ENCODE results near the gene ZBTB5.
"Not testable (repeated sequence)": the region's sequence is repeated elsewhere in the genome, so short reads cannot be mapped to it uniquely, and the experiment has no call there.

ZBTB5 gene, protein sequence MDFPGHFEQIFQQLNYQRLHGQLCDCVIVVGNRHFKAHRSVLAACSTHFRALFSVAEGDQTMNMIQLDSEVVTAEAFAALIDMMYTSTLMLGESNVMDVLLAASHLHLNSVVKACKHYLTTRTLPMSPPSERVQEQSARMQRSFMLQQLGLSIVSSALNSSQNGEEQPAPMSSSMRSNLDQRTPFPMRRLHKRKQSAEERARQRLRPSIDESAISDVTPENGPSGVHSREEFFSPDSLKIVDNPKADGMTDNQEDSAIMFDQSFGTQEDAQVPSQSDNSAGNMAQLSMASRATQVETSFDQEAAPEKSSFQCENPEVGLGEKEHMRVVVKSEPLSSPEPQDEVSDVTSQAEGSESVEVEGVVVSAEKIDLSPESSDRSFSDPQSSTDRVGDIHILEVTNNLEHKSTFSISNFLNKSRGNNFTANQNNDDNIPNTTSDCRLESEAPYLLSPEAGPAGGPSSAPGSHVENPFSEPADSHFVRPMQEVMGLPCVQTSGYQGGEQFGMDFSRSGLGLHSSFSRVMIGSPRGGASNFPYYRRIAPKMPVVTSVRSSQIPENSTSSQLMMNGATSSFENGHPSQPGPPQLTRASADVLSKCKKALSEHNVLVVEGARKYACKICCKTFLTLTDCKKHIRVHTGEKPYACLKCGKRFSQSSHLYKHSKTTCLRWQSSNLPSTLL

DNA sequence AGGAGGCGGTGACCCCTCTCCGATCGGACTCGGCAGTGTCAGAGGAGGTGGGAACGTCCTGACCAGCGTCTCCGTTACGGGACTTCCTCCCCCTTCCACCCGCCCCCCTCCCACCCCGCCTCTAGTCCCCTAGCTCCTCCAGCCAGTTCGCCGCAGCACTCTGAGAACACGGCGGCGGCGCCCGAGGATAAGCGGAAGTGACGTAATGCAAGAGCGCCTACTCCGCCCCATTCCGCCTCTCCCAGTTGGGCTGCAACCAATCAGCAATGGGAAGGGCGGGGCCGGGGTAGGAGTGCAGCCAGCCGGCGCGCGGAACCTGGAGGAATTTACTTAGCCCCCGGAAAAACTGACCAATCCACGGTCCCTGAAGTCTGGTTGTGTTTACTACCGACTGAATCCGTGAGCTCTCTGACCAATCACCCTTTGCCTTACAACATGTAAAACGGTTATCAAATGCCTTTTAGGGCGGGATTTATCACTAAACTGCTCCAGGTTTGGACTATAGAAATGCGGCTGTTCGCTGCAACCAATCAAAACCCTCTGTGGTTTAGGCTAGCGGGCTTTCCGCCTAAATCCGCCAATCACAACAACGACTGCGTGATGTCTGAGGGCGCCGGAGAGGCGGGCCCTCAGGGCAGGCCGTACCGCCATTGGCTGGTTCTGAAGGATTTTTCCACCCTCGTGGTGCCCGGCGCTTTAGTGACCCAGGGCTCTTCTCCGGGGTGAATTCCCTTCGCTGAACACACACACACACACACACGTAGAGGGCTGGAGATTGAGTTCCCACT lies at the start of gene ZBTB5:
TSS of gene ZBTB5 (minus strand) at position 202 of the 788 bp plus-strand sequence. CDS start 22,899 bp downstream, outside the sequence.
- peak; percentile 98 for DNase-seq (ENCODE audit: low read depth)

DNA sequence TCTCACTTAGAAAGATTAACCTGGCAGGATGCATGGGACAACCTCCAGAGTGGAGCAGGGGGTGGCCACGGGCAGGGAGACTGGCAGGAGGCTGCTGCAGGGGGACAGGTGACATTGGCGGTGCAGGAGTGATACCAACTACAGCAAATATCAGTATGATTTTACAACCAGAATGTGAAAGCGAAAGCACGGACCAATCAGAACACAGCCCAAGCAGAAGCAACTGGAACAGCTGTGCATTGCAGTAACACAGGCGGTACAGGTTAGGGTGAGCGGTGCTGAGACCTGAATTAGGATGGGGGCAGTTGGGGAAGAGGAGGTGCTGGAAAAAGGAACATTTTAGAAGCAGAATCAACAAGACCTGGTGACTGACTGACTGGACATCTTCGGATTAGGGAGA lies 49.7 kb upstream of the ZBTB5 start:
- DNase-seq (ENCODE audit: low read depth), result no peak

DNA sequence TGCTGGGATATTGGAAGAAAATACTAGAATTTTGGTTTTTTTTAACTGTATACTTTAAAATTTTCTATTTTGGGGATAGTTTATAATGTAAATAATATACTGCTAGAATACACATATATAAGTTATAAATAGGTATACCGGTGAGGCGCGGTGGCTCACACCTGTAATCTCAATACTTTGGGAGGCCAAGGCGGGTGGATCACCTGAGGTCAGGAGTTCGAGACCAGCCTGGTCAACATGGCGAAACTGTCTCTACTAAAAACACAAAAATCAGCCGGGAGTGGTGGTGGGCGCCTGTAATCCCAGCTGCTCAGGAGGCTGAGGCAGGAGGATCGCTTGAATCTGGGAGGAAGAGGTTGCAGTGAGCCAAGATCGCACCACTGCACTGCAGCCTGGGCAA lies 49.2 kb upstream of the ZBTB5 start:
- DNase-seq (ENCODE audit: low read depth), result not testable (repeated sequence)

DNA sequence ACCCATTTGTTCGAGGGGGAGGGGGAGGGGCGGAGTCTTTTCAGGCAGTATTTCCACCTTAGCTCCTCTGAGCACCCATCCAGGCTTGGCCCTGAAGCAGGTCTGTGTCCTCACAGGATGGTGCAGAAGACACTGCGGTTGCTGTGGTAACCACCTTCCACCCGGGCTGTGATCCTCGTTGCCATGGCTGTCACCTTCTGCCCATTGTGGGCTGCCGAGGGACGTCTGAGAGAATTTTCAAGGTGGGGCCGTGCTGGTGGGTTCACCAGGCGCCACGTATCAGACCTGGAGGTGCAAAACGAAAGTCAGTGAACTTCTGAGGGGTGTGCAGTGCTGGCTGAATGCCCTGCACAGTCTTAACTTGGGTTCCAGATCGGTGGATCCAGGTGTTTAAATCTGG lies 47.2 kb upstream of the ZBTB5 start:
- DNase-seq (ENCODE audit: low read depth), result no peak

DNA sequence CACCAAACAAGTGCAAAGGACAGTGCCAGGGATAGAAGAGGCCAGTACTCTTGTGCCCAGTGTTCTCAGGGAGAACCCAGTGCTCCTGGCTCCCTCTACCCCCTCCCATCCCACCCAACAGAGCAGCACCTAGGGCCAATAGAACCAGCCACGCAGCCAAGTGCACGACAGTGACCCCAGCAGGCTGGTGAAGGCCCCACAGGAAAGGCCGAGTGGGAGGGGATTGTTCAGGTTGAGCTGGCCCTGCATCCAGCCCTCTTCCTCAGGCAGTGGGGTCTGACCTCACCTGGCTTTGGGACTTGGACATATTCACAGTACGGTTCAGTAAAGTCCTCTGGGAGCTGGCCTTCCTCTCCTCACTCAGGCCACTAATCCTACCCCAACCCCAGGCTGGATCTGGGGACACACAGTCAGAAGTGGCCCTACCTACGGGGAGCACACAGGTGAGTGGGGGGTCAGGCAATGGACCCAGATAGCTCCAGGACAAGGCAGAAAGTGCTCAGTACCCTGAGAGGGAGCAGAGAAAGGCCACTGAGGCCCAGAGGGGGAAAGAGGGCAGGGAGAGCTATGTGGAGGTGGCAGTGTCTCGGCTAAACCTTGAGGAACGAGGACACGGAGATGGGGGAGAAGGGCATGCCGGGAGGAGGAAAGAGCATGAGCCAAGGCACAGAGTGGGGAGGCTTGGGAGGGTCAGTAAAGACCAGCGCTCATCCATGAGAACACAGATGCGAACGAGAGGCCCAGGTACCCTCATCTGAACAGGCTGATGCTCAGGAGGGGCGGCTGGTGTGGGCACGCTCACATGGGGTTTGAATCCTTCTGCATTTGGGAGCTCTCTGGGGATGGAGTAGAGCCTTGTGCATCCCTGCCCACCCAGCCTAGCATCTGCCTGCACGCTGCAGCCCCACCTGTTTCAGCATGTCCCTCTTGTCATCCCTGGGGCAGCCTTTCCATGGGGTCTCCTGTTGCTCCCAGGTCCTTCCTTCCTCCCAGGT lies 46.1 kb upstream of the ZBTB5 start:
- DNase-seq (ENCODE audit: low read depth), result no peak

DNA sequence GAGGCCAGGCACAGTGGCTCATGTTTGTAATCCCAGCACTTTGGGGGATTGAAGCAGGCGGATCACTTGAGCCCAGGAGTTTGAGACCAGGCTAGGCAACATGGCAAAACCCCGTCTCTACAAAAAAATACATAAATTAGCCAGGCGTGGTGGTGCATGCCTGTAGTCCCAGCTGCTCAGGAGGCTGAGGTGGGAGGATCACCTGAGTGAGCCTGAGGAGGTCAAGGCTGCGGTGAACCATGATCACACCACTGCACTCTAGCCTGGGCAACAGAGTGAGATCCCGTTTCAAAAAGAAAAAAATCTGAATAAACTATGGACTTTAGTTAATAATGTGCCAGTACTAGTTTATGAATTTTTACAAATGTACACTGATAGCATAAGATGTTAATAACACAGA lies 44.8 kb upstream of the ZBTB5 start:
- DNase-seq (ENCODE audit: low read depth), result not testable (repeated sequence)

DNA sequence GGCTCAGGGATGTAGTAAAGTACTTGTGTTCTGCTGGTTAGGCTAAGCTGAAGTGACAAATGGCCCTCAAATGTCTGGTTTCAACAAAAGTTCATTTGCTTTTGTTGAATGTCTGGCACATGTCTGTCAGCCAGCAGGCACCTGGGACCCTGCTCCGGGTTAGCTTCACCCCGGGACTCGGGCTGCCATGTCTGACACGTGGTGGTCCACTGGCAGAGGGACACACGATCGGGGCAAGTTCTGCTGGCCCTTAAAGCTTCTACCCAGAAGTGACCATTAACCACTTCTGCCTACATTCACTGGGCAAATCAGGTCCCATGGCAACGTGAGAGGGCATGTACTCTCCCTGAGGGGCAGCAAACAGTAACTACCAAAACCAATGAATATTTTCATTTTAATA lies 44.3 kb upstream of the ZBTB5 start:
- DNase-seq (ENCODE audit: low read depth), result no peak

DNA sequence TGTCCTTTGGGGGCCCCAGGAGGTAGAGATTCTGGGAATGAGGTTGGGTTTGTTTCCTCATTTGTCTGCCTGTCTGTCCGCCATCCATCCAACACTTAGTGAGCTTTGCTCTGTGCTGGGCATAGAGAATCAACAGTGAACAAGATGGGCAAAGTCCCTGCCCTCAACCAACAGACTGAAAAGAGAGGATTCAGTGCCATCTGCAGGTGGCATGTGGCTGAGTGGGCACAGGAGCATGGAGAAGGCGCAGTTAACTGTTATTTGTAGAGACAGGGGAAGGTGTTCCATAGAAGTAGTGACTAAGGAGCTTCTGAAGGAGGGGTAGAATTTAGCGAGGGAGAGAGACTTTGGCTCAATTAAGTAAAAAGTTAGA lies 43.6 kb upstream of the ZBTB5 start:
- no peak for DNase-seq (ENCODE audit: low read depth)

DNA sequence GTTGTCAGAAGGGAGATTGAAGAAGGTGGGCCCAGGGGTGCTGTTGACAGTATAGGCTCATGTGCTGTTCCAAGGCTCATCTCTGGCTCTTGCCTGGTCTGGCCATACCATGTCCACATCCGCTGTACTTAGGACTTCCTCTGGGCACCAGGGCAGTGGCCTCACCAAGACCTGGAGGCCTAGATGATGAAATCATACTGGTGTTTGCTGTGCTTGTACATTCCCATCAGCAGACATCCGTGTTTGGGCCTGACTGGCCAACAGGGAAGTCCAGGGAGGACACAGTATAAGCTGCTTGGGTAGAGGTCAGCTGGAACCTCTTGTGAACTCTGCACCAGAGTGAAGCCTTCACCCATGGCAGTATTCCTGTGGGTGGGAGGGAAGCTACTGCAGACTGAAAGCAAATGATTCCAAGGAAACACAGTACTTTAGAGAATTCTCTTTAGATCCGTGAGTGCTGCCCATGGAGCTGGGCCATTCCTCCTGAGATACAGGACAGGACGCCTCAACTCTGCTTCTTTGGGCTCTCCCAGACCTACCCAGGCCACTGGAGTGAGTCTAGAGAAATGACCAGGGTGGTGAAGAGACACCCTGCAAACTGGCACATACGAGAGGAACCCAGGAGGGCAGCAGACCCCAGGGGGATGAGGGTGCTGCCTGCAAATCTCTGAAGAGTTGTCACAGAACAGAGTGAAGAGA lies 43.0 kb upstream of the ZBTB5 start:
- DNase-seq (ENCODE audit: low read depth), result no peak

DNA sequence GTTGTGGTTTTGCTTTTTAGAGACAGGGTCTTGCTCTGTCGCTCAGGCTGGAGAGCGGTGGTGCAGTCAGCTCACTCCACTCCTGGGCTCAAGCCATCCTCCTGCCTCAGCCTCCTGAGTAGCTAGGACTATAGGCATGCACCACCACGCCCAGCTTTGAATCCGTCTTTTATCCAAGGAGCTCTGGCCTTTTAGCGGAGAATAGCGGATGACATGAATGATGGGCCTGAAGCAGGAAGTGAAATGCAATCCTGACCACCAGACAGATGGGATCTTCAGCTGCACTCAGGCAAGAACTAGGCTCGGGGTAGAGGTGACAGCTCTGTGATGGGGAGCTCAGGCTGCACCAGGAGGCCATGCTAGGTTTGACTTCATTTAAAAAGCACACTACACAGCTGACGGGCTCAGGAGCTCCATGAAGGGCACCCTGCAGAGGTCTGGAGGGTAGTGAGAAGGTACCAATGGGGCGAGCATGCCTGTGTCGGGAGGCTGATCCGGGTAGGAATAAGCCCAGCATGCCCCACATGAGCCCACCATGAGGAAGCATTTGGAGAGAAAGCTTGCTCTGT lies 42.4 kb upstream of the ZBTB5 start:
- DNase-seq (ENCODE audit: low read depth), result no peak

DNA sequence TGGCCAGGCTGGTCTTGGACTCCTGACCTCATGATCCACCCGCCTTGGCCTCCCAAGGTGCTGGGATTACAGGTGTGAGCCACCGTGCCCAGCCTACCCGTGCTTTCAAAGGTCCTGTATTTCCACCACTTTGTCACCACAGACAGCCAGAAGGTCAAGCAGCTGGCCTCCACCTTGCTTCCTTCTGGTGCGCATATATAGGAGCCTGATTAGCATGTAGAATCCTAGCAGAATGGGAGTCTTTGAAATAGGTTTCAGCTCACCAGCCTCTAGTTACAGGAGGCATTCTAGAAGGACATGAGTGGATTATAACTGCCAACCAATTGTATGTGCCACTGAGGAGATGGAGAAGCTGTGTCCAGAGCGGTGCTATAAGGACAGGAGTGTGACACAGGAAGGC lies 39.4 kb upstream of the ZBTB5 start:
- DNase-seq (ENCODE audit: low read depth), result no peak

DNA sequence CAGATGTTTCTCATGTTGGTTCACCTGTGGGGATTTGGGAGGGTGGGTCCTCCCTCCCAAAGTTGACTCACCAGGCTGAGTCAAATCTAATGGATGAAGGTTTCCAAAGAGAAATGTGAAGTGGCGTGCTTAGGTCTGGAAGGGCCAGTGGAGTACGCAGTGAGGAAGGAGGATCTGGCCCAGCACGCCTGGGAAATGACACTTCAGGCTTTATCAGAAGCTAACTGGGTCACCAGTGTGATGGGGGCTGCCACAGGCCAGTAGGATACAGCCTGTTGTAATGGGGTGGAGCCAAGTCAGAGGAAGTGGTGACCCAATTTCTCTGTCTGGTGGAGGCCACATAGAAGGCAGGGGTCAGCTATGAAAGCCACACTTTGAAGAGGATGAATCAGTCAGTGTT lies 38.5 kb upstream of the ZBTB5 start:
- DNase-seq (ENCODE audit: low read depth), result no peak

DNA sequence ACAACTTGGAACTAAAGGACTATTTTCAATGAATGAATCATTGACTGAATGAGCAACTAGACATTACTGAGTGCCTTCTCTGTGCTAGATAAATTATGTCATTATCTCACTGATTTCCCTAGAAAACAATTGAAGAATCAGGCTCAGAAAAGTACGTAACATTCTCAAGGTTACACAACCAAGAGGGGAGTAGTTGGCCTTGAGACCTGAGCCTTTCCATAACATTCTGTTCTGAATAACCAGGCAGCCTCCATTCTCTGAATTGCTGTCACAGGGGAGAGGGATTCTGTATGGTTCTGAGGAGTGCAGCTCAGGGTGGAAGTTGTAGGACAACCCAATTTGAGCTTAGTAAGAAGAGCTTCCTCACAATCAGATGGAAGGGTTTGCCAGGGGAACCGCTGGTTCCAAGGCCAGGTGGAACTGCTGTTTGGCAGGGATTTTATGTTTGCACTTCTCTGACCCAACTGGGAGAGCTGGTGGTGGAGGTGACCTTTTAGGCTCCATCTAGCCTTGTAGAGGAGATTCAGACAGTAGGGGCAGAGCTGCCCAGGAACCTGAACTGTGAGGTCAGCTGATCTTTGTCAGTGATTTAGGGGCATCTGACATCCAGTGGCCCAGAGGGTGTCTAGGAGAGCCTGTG lies 36.8 kb upstream of the ZBTB5 start:
- no peak for DNase-seq (ENCODE audit: low read depth)

DNA sequence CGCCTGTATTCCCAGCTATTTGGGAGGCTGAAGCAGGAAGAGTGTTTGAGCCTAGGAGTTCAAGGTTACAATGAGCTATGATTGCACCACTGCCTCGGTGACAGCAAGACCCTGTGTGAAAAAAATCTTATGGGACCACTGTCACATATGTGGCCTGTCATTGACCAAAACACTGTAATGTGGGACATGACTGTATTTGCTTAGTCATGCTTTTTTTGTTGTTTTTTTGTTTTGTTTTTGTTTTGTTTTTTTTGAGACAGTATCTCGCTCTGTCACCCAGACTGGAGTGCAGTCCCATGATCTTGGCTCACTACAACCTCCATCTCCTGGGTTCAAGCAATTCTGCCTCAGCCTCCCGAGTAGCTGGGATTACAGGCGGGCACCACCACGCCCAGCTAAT lies 34.0 kb upstream of the ZBTB5 start:
- DNase-seq (ENCODE audit: low read depth), result no peak

DNA sequence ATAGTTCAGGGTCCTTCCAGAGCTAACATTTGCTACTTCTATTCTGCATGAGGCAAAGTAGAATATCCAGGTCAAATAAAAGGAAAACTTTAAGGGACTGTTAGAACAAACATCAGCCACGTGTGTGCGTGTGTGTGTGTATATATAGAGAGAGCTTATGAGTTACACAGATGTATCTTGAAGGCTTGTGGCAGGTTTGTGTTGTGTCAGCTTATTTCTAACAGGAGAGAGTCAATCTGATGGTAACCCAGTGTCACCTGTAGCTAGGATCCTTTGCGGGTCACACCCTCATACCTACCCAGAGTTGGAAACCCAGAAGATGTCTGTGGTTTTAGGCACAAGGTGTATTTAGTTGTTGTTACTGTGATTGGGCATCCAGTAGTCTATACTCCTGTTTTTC lies 33.2 kb upstream of the ZBTB5 start:
- no peak for DNase-seq (ENCODE audit: low read depth)

DNA sequence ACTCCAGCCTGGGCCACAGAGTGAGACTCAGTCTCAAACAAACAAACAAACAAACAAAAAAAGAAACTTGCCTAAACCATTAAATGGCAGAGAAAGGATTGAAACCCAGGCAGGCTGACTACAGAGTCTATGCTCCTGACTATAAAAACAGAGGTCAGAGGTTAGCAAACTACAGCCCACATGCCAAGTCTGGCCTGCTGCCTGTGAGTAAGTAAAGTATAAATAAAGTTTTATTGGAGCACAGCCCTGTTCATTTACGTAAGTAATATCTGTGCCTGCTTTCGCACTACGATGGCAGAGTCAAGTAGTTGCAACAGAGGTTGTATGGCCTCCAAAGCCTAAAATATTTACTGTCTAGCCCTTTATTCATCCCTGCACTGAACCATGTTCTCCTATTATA lies 32.1 kb upstream of the ZBTB5 start:
- DNase-seq (ENCODE audit: low read depth), result no peak

DNA sequence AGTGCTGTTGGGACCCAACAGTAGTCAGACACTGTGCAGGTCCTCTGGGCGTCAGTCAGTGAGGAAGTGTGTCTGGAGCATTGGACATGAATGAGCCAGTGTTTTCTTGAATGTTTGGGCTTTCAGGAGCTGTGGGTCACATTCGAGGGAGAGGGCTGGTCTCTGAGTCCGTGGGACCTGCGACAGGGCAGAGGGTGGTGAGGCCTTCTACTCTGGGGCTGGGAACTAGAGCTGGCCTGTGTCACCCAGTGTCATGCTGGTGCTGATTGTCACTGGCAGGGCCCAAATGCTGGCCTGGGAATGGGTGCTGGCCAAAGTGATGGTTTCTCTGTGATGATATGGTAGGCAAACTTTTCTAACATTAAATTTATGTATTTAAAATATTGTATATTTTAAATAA lies 30.8 kb upstream of the ZBTB5 start:
- no peak for DNase-seq (ENCODE audit: low read depth)

DNA sequence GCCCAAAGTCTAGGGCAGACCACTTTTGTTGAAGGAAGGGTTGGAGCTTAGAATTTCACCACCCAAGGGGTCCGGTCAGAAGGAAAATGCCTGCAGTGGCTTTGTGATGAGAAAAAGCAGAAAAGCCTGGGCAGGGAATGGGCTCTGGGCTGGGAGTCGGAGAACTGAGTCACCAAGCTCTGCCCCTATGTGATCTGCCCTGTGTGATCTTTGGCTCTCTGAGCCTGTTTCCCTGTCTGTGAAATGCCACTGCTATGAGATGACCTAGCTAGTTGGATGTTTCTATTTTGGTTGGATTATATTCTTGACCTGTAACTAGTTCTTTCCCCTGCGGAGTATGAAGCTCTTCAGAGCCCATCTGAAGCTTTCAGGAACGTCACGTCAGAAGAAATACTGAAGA lies 30.3 kb upstream of the ZBTB5 start:
- DNase-seq (ENCODE audit: low read depth), result no peak

DNA sequence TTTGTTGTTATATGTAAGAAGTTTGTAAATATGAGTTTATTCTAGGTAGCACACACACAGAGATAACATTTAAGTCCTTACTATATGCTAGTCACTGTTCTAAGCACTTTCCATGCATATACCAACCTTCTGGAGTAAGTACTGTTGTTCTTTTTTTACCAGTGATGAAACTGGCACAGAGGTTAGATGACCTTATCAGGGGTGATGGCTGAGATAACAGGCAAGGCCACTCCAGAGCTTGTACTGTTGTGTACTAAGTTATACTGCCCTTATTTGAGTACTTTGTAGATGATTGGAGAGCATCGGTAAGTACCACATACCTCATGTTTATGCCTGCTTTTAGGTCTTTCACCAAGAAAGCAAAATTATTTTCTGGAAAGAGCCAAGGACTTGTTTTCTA lies 26.7 kb upstream of the ZBTB5 start:
- DNase-seq (ENCODE audit: low read depth), result no peak

All from activated T-cell treated with anti-CD3 and anti-CD28 coated beads for 48 hours (primary cell).